ENCODE measurements around the gene AQP9. TPM values are rescaled to one million over a fixed set of nuclear protein-coding genes. Genes with fewer than 3 reads are reported as not detected.

Gene AQP9
- total and polyA plus RNA-seq, 2 experiments from 2014 or later: 0.57 to 0.60 TPM

- no peak overlapping the region for H3K27ac ChIP-seq
These were observed 13.6 kb upstream of the AQP9 start for GRCh38 chr15:58124585-58124984.

GRCh38 chr15:58125333-58125732 is 12.8 kb upstream of the AQP9 start:
- H3K36me3 ChIP-seq (replicated peaks; ENCODE audit: insufficient read depth, low read depth): no peaks in the 10 kb centered on the region
- H3K79me2 ChIP-seq: no peaks in the 10 kb centered on the region
- no peak for DNase-seq (ENCODE audit: low spot score)
- H4K20me1 ChIP-seq (ENCODE audit: insufficient read depth, poor library complexity, severe bottlenecking): no peaks in the 10 kb centered on the region
- H3K27ac ChIP-seq: no peak overlapping the region
- H3K4me2 ChIP-seq: no peak overlapping the region
- TF ChIP-seq CTCF (IDR thresholded peaks at IDR 0.05; ENCODE audit: poor library complexity) (no peak), EZH2phosphoT487 (IDR thresholded peaks at IDR 0.05; ENCODE audit: low read depth, severe bottlenecking, unreplicated experiment) (no peak), EZH2 (IDR thresholded peaks at IDR 0.05; ENCODE audit: borderline replicate concordance) (no peak)
- H2AFZ ChIP-seq: no peak overlapping the region
- no peaks in the 10 kb centered on the region for H3K9me2 ChIP-seq (replicated peaks; ENCODE audit: insufficient read depth)
- H3K9me3 ChIP-seq (ENCODE audit: low read depth): no peaks in the 10 kb centered on the region
- H3K4me1 ChIP-seq (ENCODE audit: insufficient read depth): no peaks in the 10 kb centered on the region
- H3K27me3 ChIP-seq: no peaks in the 10 kb centered on the region
- H3K4me3 ChIP-seq: no peak overlapping the region

More at GRCh38 chr15:58124585-58124984, 13.6 kb upstream of the AQP9 start:
- 94% methylated on average over 1 of the region's 1 CpG for WGBS (ENCODE audit: low lambda C conversion rate, missing lambda C conversion rate)
- Histone ChIP-seq H3K4me3 (no peak overlapping the region), H4K20me1 (ENCODE audit: insufficient read depth, poor library complexity, severe bottlenecking) (no peaks in the 10 kb centered on the region), H3K9me3 (ENCODE audit: low read depth) (no peaks in the 10 kb centered on the region), H3K4me2 (no peak overlapping the region), H3K9me2 (replicated peaks; ENCODE audit: insufficient read depth) (no peaks in the 10 kb centered on the region), H3K79me2 (no peaks in the 10 kb centered on the region), H3K36me3 (replicated peaks; ENCODE audit: insufficient read depth, low read depth) (no peaks in the 10 kb centered on the region), H3K4me1 (ENCODE audit: insufficient read depth) (no peaks in the 10 kb centered on the region), H2AFZ (no peak overlapping the region), H3K27me3 (no peaks in the 10 kb centered on the region)
- no peak for DNase-seq (ENCODE audit: low spot score)
- TF ChIP-seq CTCF (IDR thresholded peaks at IDR 0.05; ENCODE audit: poor library complexity) (no peak), EZH2phosphoT487 (IDR thresholded peaks at IDR 0.05; ENCODE audit: low read depth, severe bottlenecking, unreplicated experiment) (no peak), EZH2 (IDR thresholded peaks at IDR 0.05; ENCODE audit: borderline replicate concordance) (no peak)

GRCh38 chr15:58134886-58135285 is 3.3 kb upstream of the AQP9 start:
- TF ChIP-seq EZH2 (IDR thresholded peaks at IDR 0.05; ENCODE audit: borderline replicate concordance) (no peak), CTCF (IDR thresholded peaks at IDR 0.05; ENCODE audit: poor library complexity) (no peak), EZH2phosphoT487 (IDR thresholded peaks at IDR 0.05; ENCODE audit: low read depth, severe bottlenecking, unreplicated experiment) (no peak)
- 87% methylated on average over 4 of the region's 4 CpGs for WGBS (ENCODE audit: low lambda C conversion rate, missing lambda C conversion rate)
- Histone ChIP-seq H3K36me3 (replicated peaks; ENCODE audit: insufficient read depth, low read depth) (no peaks in the 10 kb centered on the region), H4K20me1 (ENCODE audit: insufficient read depth, poor library complexity, severe bottlenecking) (no peaks in the 10 kb centered on the region), H3K9me2 (replicated peaks; ENCODE audit: insufficient read depth) (no peaks in the 10 kb centered on the region), H2AFZ (no peak overlapping the region), H3K79me2 (no peaks in the 10 kb centered on the region), H3K9me3 (ENCODE audit: low read depth) (no peaks in the 10 kb centered on the region), H3K4me3 (no peak overlapping the region), H3K4me1 (ENCODE audit: insufficient read depth) (no peaks in the 10 kb centered on the region), H3K27me3 (peaks cover 5% of the 10 kb centered on the region), H3K27ac (no peak overlapping the region), H3K4me2 (no peak overlapping the region)
- no peak for DNase-seq (ENCODE audit: low spot score)

Measured in hepatocyte (in vitro differentiated cells).